ENCODE data around the gene HTR6.
A peak's percentile ranks its signal among the peaks of the same experiment; 100 is the strongest.

HTR6 gene

DNA sequence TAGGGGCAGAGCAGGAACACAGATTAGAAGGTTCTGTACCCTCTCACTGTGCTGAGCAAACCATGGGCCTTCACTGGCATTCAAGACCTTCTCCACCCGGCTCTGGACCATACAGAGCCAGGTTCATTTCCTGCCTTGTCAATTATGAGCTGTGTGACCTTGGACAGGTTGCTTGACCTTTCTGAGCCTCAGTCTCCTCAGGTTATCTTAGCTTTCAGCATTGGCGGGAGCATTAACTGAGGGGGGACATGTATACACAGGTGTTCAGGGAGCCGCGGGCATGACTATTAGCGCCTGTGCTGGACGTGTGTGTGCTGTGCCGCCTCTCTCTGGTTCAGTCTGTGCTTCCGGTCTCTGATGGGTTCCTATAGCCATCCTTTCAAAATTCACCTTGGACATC lies 32.1 kb downstream of the HTR6 start:
- no peak for DNase-seq (ENCODE audit: low read depth)
- in situ Hi-C loops (cut with HindIII; ENCODE audit: low sequenced_read_pairs) = no loop called here
- TF ChIP-seq, protein P1, sequence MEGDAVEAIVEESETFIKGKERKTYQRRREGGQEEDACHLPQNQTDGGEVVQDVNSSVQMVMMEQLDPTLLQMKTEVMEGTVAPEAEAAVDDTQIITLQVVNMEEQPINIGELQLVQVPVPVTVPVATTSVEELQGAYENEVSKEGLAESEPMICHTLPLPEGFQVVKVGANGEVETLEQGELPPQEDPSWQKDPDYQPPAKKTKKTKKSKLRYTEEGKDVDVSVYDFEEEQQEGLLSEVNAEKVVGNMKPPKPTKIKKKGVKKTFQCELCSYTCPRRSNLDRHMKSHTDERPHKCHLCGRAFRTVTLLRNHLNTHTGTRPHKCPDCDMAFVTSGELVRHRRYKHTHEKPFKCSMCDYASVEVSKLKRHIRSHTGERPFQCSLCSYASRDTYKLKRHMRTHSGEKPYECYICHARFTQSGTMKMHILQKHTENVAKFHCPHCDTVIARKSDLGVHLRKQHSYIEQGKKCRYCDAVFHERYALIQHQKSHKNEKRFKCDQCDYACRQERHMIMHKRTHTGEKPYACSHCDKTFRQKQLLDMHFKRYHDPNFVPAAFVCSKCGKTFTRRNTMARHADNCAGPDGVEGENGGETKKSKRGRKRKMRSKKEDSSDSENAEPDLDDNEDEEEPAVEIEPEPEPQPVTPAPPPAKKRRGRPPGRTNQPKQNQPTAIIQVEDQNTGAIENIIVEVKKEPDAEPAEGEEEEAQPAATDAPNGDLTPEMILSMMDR (IDR thresholded peaks at IDR 0.05; ENCODE audit: low read depth, low read length, missing control alignments) = no peak
- no peak overlapping the region for H3K4me3 ChIP-seq (ENCODE audit: low read depth, low read length)

DNA sequence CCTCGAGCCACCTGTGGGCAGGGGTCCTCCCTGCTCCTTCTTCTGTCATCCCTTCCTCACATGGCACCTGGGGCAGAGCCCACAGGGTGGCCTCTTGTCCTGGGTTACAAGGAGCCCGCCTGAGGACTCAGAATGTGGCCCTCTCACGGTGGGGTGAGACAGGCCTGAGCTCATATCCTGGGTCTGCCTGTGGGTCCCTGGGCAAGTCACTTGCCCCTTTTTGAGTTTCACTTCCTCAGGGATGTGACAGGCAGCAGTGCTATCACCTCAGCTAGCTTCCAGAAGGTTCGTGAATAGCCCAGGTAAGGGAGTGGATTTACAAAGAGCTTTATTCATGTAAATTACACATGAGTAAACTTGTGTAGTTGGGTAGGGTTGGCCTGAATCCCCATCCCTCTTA lies 33.5 kb downstream of the HTR6 start:
- in situ Hi-C loops (cut with HindIII; ENCODE audit: low sequenced_read_pairs) = no loop called here
- H3K4me3 ChIP-seq (ENCODE audit: low read depth, low read length) = no peak overlapping the region
- no peak for DNase-seq (ENCODE audit: low read depth)
- TF ChIP-seq, protein P1 (IDR thresholded peaks at IDR 0.05; ENCODE audit: low read depth, low read length, missing control alignments) = no peak

DNA sequence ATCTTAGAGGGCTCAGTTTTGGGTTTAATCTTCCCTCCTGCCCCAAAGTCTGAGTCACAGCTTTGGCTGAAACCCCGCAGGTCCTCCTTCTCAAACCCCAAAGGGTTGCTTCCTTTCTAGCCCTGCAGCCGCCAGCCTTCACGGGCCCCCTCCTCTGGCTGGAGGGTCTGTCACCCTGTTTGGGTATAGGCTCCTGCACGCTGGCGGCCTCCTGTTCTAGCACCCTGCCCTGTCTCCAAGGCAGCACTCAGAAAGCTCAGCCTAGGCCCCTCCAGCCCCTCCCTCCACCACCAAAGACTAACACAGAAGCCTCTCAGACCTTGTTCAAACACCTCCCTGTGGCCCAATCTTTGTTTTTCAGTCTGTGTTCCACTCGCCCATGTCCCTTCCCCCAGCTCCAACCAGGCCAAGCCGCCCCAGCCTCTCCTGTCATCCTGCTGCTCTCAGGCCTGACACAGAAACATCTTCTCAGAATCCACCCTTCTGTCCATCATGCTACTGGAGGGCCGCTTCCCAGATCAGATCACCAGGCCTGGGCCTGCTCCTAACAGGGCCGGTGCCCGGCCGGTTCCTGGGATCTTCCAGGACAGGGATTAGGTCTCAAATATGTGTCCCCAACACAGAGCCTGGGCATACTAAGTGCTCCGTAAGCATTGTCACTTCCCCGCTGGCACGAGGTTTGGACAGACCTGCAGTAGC lies 35.6 kb downstream of the HTR6 start:
- TF ChIP-seq, protein P1 (IDR thresholded peaks at IDR 0.05; ENCODE audit: low read depth, low read length, missing control alignments) = no peak
- no peak for DNase-seq (ENCODE audit: low read depth)
- in situ Hi-C loops (cut with HindIII; ENCODE audit: low sequenced_read_pairs) = no loop called here

GRCh38 chr1:19703280-19703679 lies 38.6 kb downstream of the HTR6 start:
- in situ Hi-C loops (cut with HindIII; ENCODE audit: low sequenced_read_pairs) = no loop called here
- TF ChIP-seq, protein P1 (IDR thresholded peaks at IDR 0.05; ENCODE audit: low read depth, low read length, missing control alignments) = no peak
- no peak overlapping the region for H3K4me3 ChIP-seq (ENCODE audit: low read depth, low read length)
- no peak for DNase-seq (ENCODE audit: low read depth)

More for the DNA sequence above, 35.6 kb downstream of the HTR6 start:
- H3K4me3 ChIP-seq (ENCODE audit: low read depth, low read length) = no peak overlapping the region

- TF ChIP-seq, protein P1 (IDR thresholded peaks at IDR 0.05; ENCODE audit: low read depth, low read length, missing control alignments) = peak; percentile 94
- no peak overlapping the region for H3K4me3 ChIP-seq (ENCODE audit: low read depth, low read length)
- in situ Hi-C loops (cut with HindIII; ENCODE audit: low sequenced_read_pairs) = loop anchor here (5.0 kb wide), 1 partner anchor 37 kb away; no protein-coding TSS in a partner anchor
- peak; percentile 32 for DNase-seq (ENCODE audit: low read depth)
Observed at GRCh38 chr1:19704247-19705113, 39.8 kb downstream of the HTR6 start.

- no peak for DNase-seq (ENCODE audit: low read depth)
- no peak overlapping the region for H3K4me3 ChIP-seq (ENCODE audit: low read depth, low read length)
- in situ Hi-C loops (cut with HindIII; ENCODE audit: low sequenced_read_pairs) = loop anchor here (5.0 kb wide), 1 partner anchor 38 kb away; no protein-coding TSS in a partner anchor
- TF ChIP-seq, protein P1 (IDR thresholded peaks at IDR 0.05; ENCODE audit: low read depth, low read length, missing control alignments) = no peak
Observed at GRCh38 chr1:19705464-19705863, 40.8 kb downstream of the HTR6 start.

Data from astrocyte of the cerebellum (primary cell).